Calu3 (cell line): ENCODE results near the gene PCDHB10. TPM values are rescaled to one million over a fixed set of nuclear protein-coding genes. Genes with fewer than 3 reads are reported as not detected.
"Not testable (repeated sequence)": the region's sequence is repeated elsewhere in the genome, so short reads cannot be mapped to it uniquely, and the experiment has no call there.

Experiments used
- BruUV-seq: library from RNA; stranded (reverse); fragments of 400-500 nt; replicated peaks from 2 replicates; lab custom pipeline; 2021; lab: Mats Ljungman, UMichigan
- CTCF ChIA-PET: fragments of 300-600 bp; sonication (Branson Sonifier 250); formaldehyde crosslinking; loops from one replicate; lab custom pipeline; 2022; ENCODE audit warnings: antibody characterized with exemption; lab: Charles Lee
- DNase-seq: peaks from one replicate; pipeline ENCODE4 v3.0.0; 2022
- H3K27ac Mint-ChIP-seq: one replicate; pipeline ENCODE4 v1.8.0; 2022; ENCODE audit warnings: mixed read lengths; ENCODE audit not compliant: unreplicated experiment
- H3K27me3 Mint-ChIP-seq: one replicate; pipeline ENCODE4 v1.8.0; 2022; ENCODE audit warnings: mixed read lengths; ENCODE audit not compliant: unreplicated experiment
- H3K36me3 Mint-ChIP-seq: one replicate; pipeline ENCODE4 v1.8.0; 2022; ENCODE audit warnings: mild to moderate bottlenecking, moderate library complexity, mixed read lengths; ENCODE audit not compliant: insufficient read depth, unreplicated experiment
- H3K4me1 Mint-ChIP-seq: one replicate; pipeline ENCODE4 v1.8.0; 2022; ENCODE audit warnings: mild to moderate bottlenecking, low read depth, mixed read lengths; ENCODE audit not compliant: unreplicated experiment
- H3K4me3 Mint-ChIP-seq: one replicate; pipeline ENCODE4 v1.8.0; 2022; ENCODE audit warnings: mild to moderate bottlenecking, low read depth, moderate library complexity, mixed read lengths; ENCODE audit not compliant: unreplicated experiment
- H3K9me3 Mint-ChIP-seq: one replicate; pipeline ENCODE4 v1.8.0; 2022; ENCODE audit warnings: low read depth, mixed read lengths; ENCODE audit not compliant: unreplicated experiment
- CTCF ChIP-seq: fragments of 200-600 bp; IDR thresholded peaks from one replicate; pipeline ENCODE4 v1.8.0; 2022; ENCODE audit warnings: antibody characterized with exemption; ENCODE audit not compliant: unreplicated experiment
- intact Hi-C: fragments of 100-400 bp; cut with micrococcal nuclease; formaldehyde crosslinking; loops from one replicate; pipeline ENCODE4 v1.10.0; 2022; ENCODE audit not compliant: unreplicated experiment
- total RNA-seq: library from RNA; stranded (reverse); gene quantifications from 2 replicates; pipeline ENCODE4 v1.2.3, GENCODE V29; 2022

Gene PCDHB10
- total RNA-seq, 1 experiment from 2014 or later: 1.0 TPM

- H3K9me3 Mint-ChIP-seq: peaks cover 3% of the 10 kb centered on the region
- no peak for DNase-seq
- no TSS peak for BruUV-seq
- CTCF ChIA-PET: no interaction called here
- H3K27ac Mint-ChIP-seq: no peak overlapping the region
- intact Hi-C loops: no loop called here
- TF ChIP-seq CTCF: no peak
- no peak overlapping the region for H3K4me3 Mint-ChIP-seq
- peaks cover 4% of the 10 kb centered on the region for H3K36me3 Mint-ChIP-seq
- H3K27me3 Mint-ChIP-seq: no peaks in the 10 kb centered on the region
- H3K4me1 Mint-ChIP-seq: no peaks in the 10 kb centered on the region
These were observed 16.2 kb upstream of the PCDHB10 start for GRCh38 chr5:141175933-141176332.

- CTCF ChIA-PET, BruUV-seq, H3K4me1 Mint-ChIP-seq, H3K27ac Mint-ChIP-seq, H3K27me3 Mint-ChIP-seq, H3K4me3 Mint-ChIP-seq, DNase-seq, H3K36me3 Mint-ChIP-seq, intact Hi-C loops, H3K9me3 Mint-ChIP-seq: not testable (repeated sequence)
These were observed 14.5 kb upstream of the PCDHB10 start, which contains the start of gene PCDHB8 for GRCh38 chr5:141177577-141178191. Gene PCDHB8, plus strand, starts transcription at chr5:141177790. Its CDS starts 245 bp downstream, at chr5:141178035.

GRCh38 chr5:141179371-141179770, 12.8 kb upstream of the PCDHB10 start:
- DNase-seq, H3K27ac Mint-ChIP-seq, H3K27me3 Mint-ChIP-seq, H3K36me3 Mint-ChIP-seq, BruUV-seq, H3K4me3 Mint-ChIP-seq, CTCF ChIA-PET, intact Hi-C loops, H3K4me1 Mint-ChIP-seq: not testable (repeated sequence)
- H3K9me3 Mint-ChIP-seq: peaks cover 14% of the 10 kb centered on the region

GRCh38 chr5:141179876-141180275, 12.3 kb upstream of the PCDHB10 start:
- H3K4me1 Mint-ChIP-seq, H3K27me3 Mint-ChIP-seq, intact Hi-C loops, DNase-seq, CTCF ChIA-PET, H3K36me3 Mint-ChIP-seq, H3K27ac Mint-ChIP-seq, H3K4me3 Mint-ChIP-seq, BruUV-seq: not testable (repeated sequence)
- peaks cover 17% of the 10 kb centered on the region for H3K9me3 Mint-ChIP-seq

DNA sequence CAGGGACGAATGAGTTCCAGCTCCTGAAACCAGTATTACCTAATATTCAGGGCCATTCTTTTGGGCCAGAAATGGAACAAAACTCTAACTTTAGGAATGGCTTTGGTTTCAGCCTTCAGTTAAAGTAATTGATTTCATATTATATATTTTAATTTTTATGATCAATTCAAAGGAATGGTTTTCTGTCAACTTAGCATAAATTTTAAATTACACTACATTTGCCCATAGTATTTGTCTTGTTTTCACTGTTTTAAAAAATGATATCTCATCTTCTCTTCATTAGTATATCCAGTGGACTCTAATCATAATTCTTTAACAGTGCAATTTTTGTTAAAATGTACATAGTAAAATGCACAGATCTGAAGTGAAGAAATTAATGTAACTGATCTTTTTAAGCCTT, 11.8 kb upstream of the PCDHB10 start:
- Mint-ChIP-seq H3K4me3 (no peak overlapping the region), H3K4me1 (no peaks in the 10 kb centered on the region), H3K27ac (no peak overlapping the region), H3K36me3 (no peaks in the 10 kb centered on the region), H3K9me3 (peaks cover 20% of the 10 kb centered on the region), H3K27me3 (no peaks in the 10 kb centered on the region)
- DNase-seq: no peak
- CTCF ChIA-PET: no interaction called here
- TF ChIP-seq CTCF: no peak
- BruUV-seq: no TSS peak
- intact Hi-C loops: no loop called here

DNA sequence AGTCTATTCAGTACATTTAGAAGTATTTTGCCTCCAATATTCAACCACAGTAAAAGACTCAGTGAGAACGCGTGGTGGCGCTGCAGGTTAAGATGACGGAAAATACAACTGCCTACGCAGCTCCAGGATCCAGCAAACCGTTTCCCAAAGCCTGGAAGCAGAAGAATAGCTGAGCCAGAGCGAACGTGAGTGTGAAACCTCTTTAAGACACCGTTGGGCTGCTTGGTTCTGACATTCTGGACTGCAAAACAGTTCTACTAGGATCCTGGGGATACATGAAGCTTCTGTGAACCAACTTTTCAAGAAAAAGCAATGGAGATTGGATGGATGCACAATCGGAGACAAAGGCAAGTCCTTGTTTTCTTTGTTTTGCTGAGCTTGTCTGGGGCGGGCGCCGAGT, 9.9 kb upstream of the PCDHB10 start, which contains the start of gene PCDHB16:
Gene PCDHB16, plus strand, starts transcription at position 140 of the 400 bp plus-strand sequence. Its CDS starts 173 bp downstream, at position 313.
- TF ChIP-seq CTCF: no peak
- H3K36me3 Mint-ChIP-seq: no peaks in the 10 kb centered on the region
- DNase-seq: no peak
- H3K4me1 Mint-ChIP-seq: no peaks in the 10 kb centered on the region
- CTCF ChIA-PET: interaction anchor here (1.0 kb wide), 1 partner anchor 382 kb away, joined by 3 read pairs; no protein-coding TSS in a partner anchor
- H3K27ac Mint-ChIP-seq: no peak within 1 kb of the TSS
- intact Hi-C loops: no loop called here
- H3K4me3 Mint-ChIP-seq: no peak within 1 kb of the TSS
- BruUV-seq: no TSS peak
- H3K9me3 Mint-ChIP-seq: peaks cover 25% of the 10 kb centered on the region
- no peaks in the 10 kb centered on the region for H3K27me3 Mint-ChIP-seq

- H3K4me3 Mint-ChIP-seq, DNase-seq, H3K27ac Mint-ChIP-seq, CTCF ChIA-PET, H3K4me1 Mint-ChIP-seq, H3K27me3 Mint-ChIP-seq, intact Hi-C loops, H3K36me3 Mint-ChIP-seq, BruUV-seq: not testable (repeated sequence)
- peaks cover 31% of the 10 kb centered on the region for H3K9me3 Mint-ChIP-seq
These were observed 7.9 kb upstream of the PCDHB10 start for GRCh38 chr5:141184117-141184855.
